Aorta (tissue), 5 donors: ENCODE results near the gene DHTKD1. TPM values are rescaled to one million over a fixed set of nuclear protein-coding genes. Genes with fewer than 3 reads are reported as not detected.

Experiments
- ATAC-seq: fragments of 200-7000 bp; cut with Tn5 transposase; one replicate; pipeline ENCODE4 v1.9.1; 2022; ENCODE audit warnings: moderate library complexity; ENCODE audit not compliant: low FRiP score
- DNase-seq, 2 donors: peaks; one replicate each; pipeline ENCODE4 v3.0.0-alpha.2; 2020
- H3K27ac ChIP-seq, 2 donors: one replicate each; pipeline ENCODE4 v1.5.1; 2013; ENCODE audit warnings: low read length in 2 of 2, mild to moderate bottlenecking in 2 of 2, moderate library complexity in 2 of 2, control low read depth in 1 of 2, inconsistent platforms in 1 of 2, low read depth in 1 of 2
- H3K27me3 ChIP-seq, 2 donors: one replicate each; pipeline ENCODE4 v1.6.1; 2013; ENCODE audit warnings: control low read depth in 1 of 2, low read length in 1 of 2, mild to moderate bottlenecking in 1 of 2, moderate library complexity in 1 of 2; ENCODE audit not compliant: insufficient read depth in 2 of 2, control insufficient read depth in 1 of 2
- H3K36me3 ChIP-seq, 2 donors: one replicate each; pipeline ENCODE4 v1.6.1; 2013; ENCODE audit warnings: control low read depth in 1 of 2, low read length in 1 of 2, mild to moderate bottlenecking in 1 of 2; ENCODE audit not compliant: insufficient read depth in 2 of 2, control insufficient read depth in 1 of 2
- H3K4me1 ChIP-seq, 2 donors: one replicate each; pipeline ENCODE4 v1.6.1; 2013; ENCODE audit warnings: low read length in 2 of 2, control low read depth in 1 of 2, mild to moderate bottlenecking in 1 of 2, moderate library complexity in 1 of 2; ENCODE audit not compliant: insufficient read depth in 2 of 2, control insufficient read depth in 1 of 2
- H3K4me3 ChIP-seq, 2 donors: one replicate each; pipeline ENCODE4 v1.5.1; 2013; ENCODE audit warnings: low read length in 2 of 2, control low read depth in 1 of 2, mild to moderate bottlenecking in 1 of 2
- H3K9me3 ChIP-seq: one replicate; pipeline ENCODE4 v1.6.1; 2013; ENCODE audit warnings: mild to moderate bottlenecking, low read length; ENCODE audit not compliant: control insufficient read depth
- WGBS, 2 donors: extraction: QIAGEN DNeasy Blood & Tissue Kit; methylation state at CpG; one replicate each; pipeline ENCODE4 v1.1.7; 2013; 5-methylcytosine and 5-hydroxymethylcytosine counted together
- intact Hi-C, 2 donors: fragments of 100-400 bp; cut with DNase I; formaldehyde crosslinking; loops; one replicate each; pipeline versions ENCODE4 v1.14.2 to v1.15.0; 2022
- polyA plus RNA-seq, 2 donors: library from polyadenylated mRNA; stranded (reverse); fragments of 200-250 nt; gene quantifications; one replicate each; pipeline ENCODE4 v1.2.3, GENCODE V29; 2013
- total RNA-seq, 2 donors: library from RNA; stranded (reverse); fragmentation: NEBNext Ultra II Directional; extraction: Animal tissue kit (Norgen Biotek cat#: 25700); gene quantifications; one replicate each; pipeline ENCODE4 v1.2.1, GENCODE V29; 2021
- donor health status: healthy with polysubstance abuse.
- donor health status: Bipolar disorder and iron deficiency.
- donor health status: DM: no; HTN: no; CAD: no.
- donor health status: DM: no; HTN: no; CAD: no.
- donor health status: DM: yes; HTN: yes; CAD: no.

DHTKD1 gene
- total and polyA plus RNA-seq, 4 donors = 4.0 to 20.2 (median 11.7) TPM

- no peak for DNase-seq
- no peaks in the 10 kb centered on the region for H3K27me3 ChIP-seq
- no peak for ATAC-seq
- H3K4me3 ChIP-seq = no peak overlapping the region
- H3K9me3 ChIP-seq = no peaks in the 10 kb centered on the region
- no peak overlapping the region for H3K27ac ChIP-seq
- WGBS, 2 donors = 85% methylated on average over 6 of the region's 6 CpGs
- peaks cover 4 to 10% of the 10 kb centered on the region in 2 donors for H3K36me3 ChIP-seq
- intact Hi-C loops = no loop called here
- H3K4me1 ChIP-seq = no peaks in the 10 kb centered on the region
Observed at GRCh38 chr10:12154516-12154915, 85.8 kb downstream of the DHTKD1 start.

- DNase-seq (no peak), ATAC-seq (no peak)
- Histone ChIP-seq H3K9me3 (no peaks in the 10 kb centered on the region), H3K27ac (no peak overlapping the region), H3K4me3 (no peak overlapping the region), H3K4me1 (no peaks in the 10 kb centered on the region), H3K27me3 (no peaks in the 10 kb centered on the region), H3K36me3 (peaks cover 4 to 7% of the 10 kb centered on the region in 2 donors)
- 70% methylated on average over 14 of the region's 14 CpGs for WGBS, 2 donors
- intact Hi-C loops = no loop called here
Observed at GRCh38 chr10:12156367-12157123, 87.8 kb downstream of the DHTKD1 start.

- ATAC-seq = no peak
- Histone ChIP-seq H3K27me3 (no peaks in the 10 kb centered on the region), H3K4me3 (no peak overlapping the region), H3K9me3 (no peaks in the 10 kb centered on the region), H3K27ac (no peak overlapping the region), H3K36me3 (peaks cover 4 to 7% of the 10 kb centered on the region in 2 donors), H3K4me1 (no peaks in the 10 kb centered on the region)
- 95 to 97% methylated on average over 3 of the region's 3 CpGs for WGBS, 2 donors
- intact Hi-C loops = no loop called here
- no peak for DNase-seq
Observed at GRCh38 chr10:12158111-12158510, 89.4 kb downstream of the DHTKD1 start.

- WGBS, 2 donors = 95 to 96% methylated on average over 5 of the region's 5 CpGs
Observed at GRCh38 chr10:12160664-12161063, 91.9 kb downstream of the DHTKD1 start.

GRCh38 chr10:12162927-12163326, 94.2 kb downstream of the DHTKD1 start:
- no peak for ATAC-seq
- 97 to 98% methylated on average over 6 of the region's 6 CpGs for WGBS, 2 donors
- Histone ChIP-seq H3K4me1 (no peaks in the 10 kb centered on the region), H3K9me3 (no peaks in the 10 kb centered on the region), H3K27me3 (no peaks in the 10 kb centered on the region), H3K4me3 (no peak overlapping the region), H3K27ac (no peak overlapping the region), H3K36me3 (peaks cover 3 to 10% of the 10 kb centered on the region in 2 donors)
- intact Hi-C loops = no loop called here
- no peak for DNase-seq

More at GRCh38 chr10:12160664-12161063, 91.9 kb downstream of the DHTKD1 start:
- ATAC-seq (no peak), DNase-seq (no peak)
- H3K9me3 ChIP-seq = no peaks in the 10 kb centered on the region
- intact Hi-C loops = no loop called here
- H3K27me3 ChIP-seq = no peaks in the 10 kb centered on the region
- H3K4me3 ChIP-seq = no peak overlapping the region
- no peaks in the 10 kb centered on the region for H3K4me1 ChIP-seq
- H3K36me3 ChIP-seq = peaks cover 2 to 5% of the 10 kb centered on the region in 2 donors
- no peak overlapping the region for H3K27ac ChIP-seq

- ATAC-seq = no peak
Observed at GRCh38 chr10:12164085-12164484, 95.3 kb downstream of the DHTKD1 start.

GRCh38 chr10:12165036-12165435, 96.3 kb downstream of the DHTKD1 start:
- H3K4me3 ChIP-seq = no peak overlapping the region
- no peak overlapping the region for H3K27ac ChIP-seq
- H3K9me3 ChIP-seq = no peaks in the 10 kb centered on the region
- 80 to 81% methylated on average over 3 of the region's 3 CpGs for WGBS, 2 donors
- intact Hi-C loops = no loop called here
- ATAC-seq (no peak), DNase-seq (no peak)
- H3K27me3 ChIP-seq = no peaks in the 10 kb centered on the region
- H3K36me3 ChIP-seq = peaks cover 5 to 11% of the 10 kb centered on the region in 2 donors
- no peaks in the 10 kb centered on the region for H3K4me1 ChIP-seq

More at GRCh38 chr10:12164085-12164484, 95.3 kb downstream of the DHTKD1 start:
- no peaks in the 10 kb centered on the region for H3K9me3 ChIP-seq
- H3K27me3 ChIP-seq = no peaks in the 10 kb centered on the region
- intact Hi-C loops = no loop called here
- no peak overlapping the region for H3K4me3 ChIP-seq
- DNase-seq = no peak
- WGBS, 2 donors = 88% methylated on average over 12 of the region's 12 CpGs
- H3K27ac ChIP-seq = no peak overlapping the region
- H3K4me1 ChIP-seq = no peaks in the 10 kb centered on the region
- H3K36me3 ChIP-seq = peaks cover 4 to 9% of the 10 kb centered on the region in 2 donors

- H3K27ac ChIP-seq = no peak overlapping the region
- H3K9me3 ChIP-seq = no peaks in the 10 kb centered on the region
- H3K27me3 ChIP-seq = no peaks in the 10 kb centered on the region
- H3K4me1 ChIP-seq = no peaks in the 10 kb centered on the region
- intact Hi-C loops = no loop called here
- DNase-seq = no peak
- H3K36me3 ChIP-seq = peaks cover 11% of the 10 kb centered on the region in 2 donors
- 80 to 81% methylated on average over 6 of the region's 6 CpGs for WGBS, 2 donors
- H3K4me3 ChIP-seq = no peak overlapping the region
- no peak for ATAC-seq
Observed at GRCh38 chr10:12165999-12166775, 97.4 kb downstream of the DHTKD1 start.
